Thyroid gland (tissue), 4 donors: ENCODE results near the gene CDYL2.

Experiments used
- POLR2A ChIP-seq, 2 donors: fragments of 450-650 bp; IDR thresholded peaks; one replicate each; pipeline ENCODE4 v1.6.1; 2017; ENCODE audit warnings: antibody characterized with exemption in 2 of 2, mild to moderate bottlenecking in 2 of 2, moderate library complexity in 1 of 2
- TF ChIP-seq, protein P1 (sequence below), 6 experiments: fragments of 200-600 bp in 3 of 6; fragments of 450-650 bp in 3 of 6; sonication (generic) in 3 of 6; IDR thresholded peaks; one replicate each; pipeline ENCODE4 v1.5.1; 2016 to 2019; ENCODE audit warnings: antibody characterized with exemption in 6 of 6, mild to moderate bottlenecking in 2 of 6, inconsistent platforms in 1 of 6, moderate library complexity in 1 of 6

DNA sequence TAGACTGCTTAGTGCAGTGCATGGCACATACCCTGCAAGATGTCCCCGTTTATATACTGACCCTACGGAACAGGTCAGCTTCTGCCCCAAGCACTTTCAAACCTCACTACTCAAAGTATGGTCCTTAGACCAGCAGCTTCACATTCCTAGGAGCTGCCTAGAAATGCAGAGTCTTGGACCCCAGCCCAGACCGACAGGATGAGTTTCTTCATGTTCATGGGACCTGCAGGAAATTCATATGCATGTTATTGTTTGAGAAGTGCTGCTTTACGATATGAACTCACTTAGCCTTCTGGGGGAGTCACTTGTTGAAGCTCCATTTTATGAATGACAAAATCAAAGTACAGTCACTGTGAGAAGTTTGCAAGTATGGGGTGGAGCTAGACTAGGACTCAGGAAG lies 181.0 kb downstream of the CDYL2 start:
- TF ChIP-seq, protein P1, sequence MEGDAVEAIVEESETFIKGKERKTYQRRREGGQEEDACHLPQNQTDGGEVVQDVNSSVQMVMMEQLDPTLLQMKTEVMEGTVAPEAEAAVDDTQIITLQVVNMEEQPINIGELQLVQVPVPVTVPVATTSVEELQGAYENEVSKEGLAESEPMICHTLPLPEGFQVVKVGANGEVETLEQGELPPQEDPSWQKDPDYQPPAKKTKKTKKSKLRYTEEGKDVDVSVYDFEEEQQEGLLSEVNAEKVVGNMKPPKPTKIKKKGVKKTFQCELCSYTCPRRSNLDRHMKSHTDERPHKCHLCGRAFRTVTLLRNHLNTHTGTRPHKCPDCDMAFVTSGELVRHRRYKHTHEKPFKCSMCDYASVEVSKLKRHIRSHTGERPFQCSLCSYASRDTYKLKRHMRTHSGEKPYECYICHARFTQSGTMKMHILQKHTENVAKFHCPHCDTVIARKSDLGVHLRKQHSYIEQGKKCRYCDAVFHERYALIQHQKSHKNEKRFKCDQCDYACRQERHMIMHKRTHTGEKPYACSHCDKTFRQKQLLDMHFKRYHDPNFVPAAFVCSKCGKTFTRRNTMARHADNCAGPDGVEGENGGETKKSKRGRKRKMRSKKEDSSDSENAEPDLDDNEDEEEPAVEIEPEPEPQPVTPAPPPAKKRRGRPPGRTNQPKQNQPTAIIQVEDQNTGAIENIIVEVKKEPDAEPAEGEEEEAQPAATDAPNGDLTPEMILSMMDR (IDR thresholded peaks at IDR 0.05): no peak
- no peak for TF ChIP-seq POLR2A (IDR thresholded peaks at IDR 0.05)
